Ovary (tissue), 9 donors: ENCODE measurements around the gene UBE2H. TPM values are rescaled to one million over a fixed set of nuclear protein-coding genes. Genes with fewer than 3 reads are reported as not detected.

Experiments
- DNase-seq, 5 donors: peaks; one replicate each; pipeline ENCODE4 v3.0.0-alpha.2; 2019 to 2020
- H3K27ac ChIP-seq, 2 donors: fragments of 200-600 bp; one replicate each; pipeline versions ENCODE4 v1.5.1 to v1.8.0; 2019 to 2022
- H3K27me3 ChIP-seq: fragments of 200-600 bp; one replicate; pipeline ENCODE4 v1.8.0; 2022
- H3K36me3 ChIP-seq: fragments of 200-600 bp; sonication (generic); one replicate; pipeline ENCODE4 v1.5.1; 2019
- H3K4me1 ChIP-seq: one replicate; pipeline ENCODE4 v1.8.1; 2013; ENCODE audit warnings: mild to moderate bottlenecking, moderate library complexity; ENCODE audit not compliant: insufficient read depth
- H3K4me3 ChIP-seq: fragments of 200-600 bp; sonication (generic); one replicate; pipeline ENCODE4 v1.5.1; 2017
- H3K9me3 ChIP-seq, 2 donors: fragments of 200-600 bp in 1 of 2; sonication (generic) in 1 of 2; one replicate each; pipeline versions ENCODE4 v1.5.1 to v1.8.1; 2013 to 2019; ENCODE audit warnings: mild to moderate bottlenecking in 1 of 2, moderate library complexity in 1 of 2
- CTCF ChIP-seq, 3 donors: fragments of 450-650 bp in 2 of 3; fragments of 200-600 bp in 1 of 3; IDR thresholded peaks; one replicate each; pipeline versions ENCODE4 v1.5.1 to v1.8.0; 2016 to 2022; ENCODE audit warnings: antibody characterized with exemption in 3 of 3, mild to moderate bottlenecking in 1 of 3
- EP300 ChIP-seq: sonication (generic); formaldehyde crosslinking; IDR thresholded peaks from one replicate; pipeline ENCODE4 v1.6.1; 2017; ENCODE audit warnings: antibody characterized with exemption
- POLR2A ChIP-seq: fragments of 450-650 bp; IDR thresholded peaks from one replicate; pipeline ENCODE4 v1.6.1; 2017; ENCODE audit warnings: antibody characterized with exemption, mild to moderate bottlenecking, moderate library complexity
- WGBS, 3 donors: extraction: QIAGEN DNeasy Blood & Tissue Kit in 1 of 3; methylation state at CpG; one replicate each; pipeline versions ENCODE4 v1.1.5 to v1.1.7; 2013 to 2017; 5-methylcytosine and 5-hydroxymethylcytosine counted together
- intact Hi-C, 4 donors: fragments of 100-400 bp; cut with DNase I; formaldehyde crosslinking; loops; one replicate each; pipeline versions ENCODE4 v1.11.0 to v1.15.1; 2022 to 2023
- polyA plus RNA-seq, 2 donors: library from polyadenylated mRNA; stranded (reverse); fragments of 200-250 nt in 1 of 2; fragments of 350-450 nt in 1 of 2; fragmentation: Illumina TruSeq in 1 of 2; extraction: RNeasy Lipid Tissue Mini Kit (QIAGEN cat#74804) in 1 of 2; gene quantifications; one replicate each; pipeline ENCODE4 v1.2.3, GENCODE V29; 2013 to 2014
- total RNA-seq, 7 donors: library from RNA; depleted of rRNA in 2 of 7; stranded (reverse); fragments of >200 nt in 2 of 7; fragmentation: NEBNext Ultra II Directional in 3 of 7; extraction: Animal tissue kit (Norgen Biotek cat#: 25700) in 3 of 7; gene quantifications; one replicate each; pipeline versions ENCODE4 v1.1.0 to v1.2.4, GENCODE V29; 2016 to 2023
- donor health status: DM: no; HTN: no; CAD: no; lungs with moderate emphysema.
- donor health status: DM: no; HTN: no; CAD: no.
- donor health status: Bipolar disorder and iron deficiency.
- donor health status: DM: yes; HTN: yes; CAD: no.
- donor health status: DM: no; HTN: no; CAD: no.
- donor health status: DM: yes; HTN: yes; CAD: no.

UBE2H gene
- total and polyA plus RNA-seq, 9 donors, result 38.1 to 149 (median 64.7) TPM

GRCh38 chr7:129854401-129854800 is 98.4 kb downstream of the UBE2H start:
- no peaks in the 10 kb centered on the region for H3K9me3 ChIP-seq
- no peaks in the 10 kb centered on the region for H3K36me3 ChIP-seq
- TF ChIP-seq EP300, result no peak
- TF ChIP-seq POLR2A, result no peak
- no peak for TF ChIP-seq CTCF (IDR thresholded peaks at IDR 0.05)
- no peaks in the 10 kb centered on the region for H3K27me3 ChIP-seq
- H3K4me3 ChIP-seq, result no peak overlapping the region
- intact Hi-C loops, result no loop called here
- 49 to 55% (median 49%) methylated on average over 1 of the region's 1 CpG for WGBS, 3 donors
- no peak overlapping the region for H3K27ac ChIP-seq
- no peak for DNase-seq
- no peaks in the 10 kb centered on the region for H3K4me1 ChIP-seq

GRCh38 chr7:129853661-129854268 is 99.0 kb downstream of the UBE2H start:
- Histone ChIP-seq H3K4me3 (no peak overlapping the region), H3K27me3 (no peaks in the 10 kb centered on the region), H3K4me1 (no peaks in the 10 kb centered on the region), H3K36me3 (no peaks in the 10 kb centered on the region), H3K9me3 (no peaks in the 10 kb centered on the region), H3K27ac (no peak overlapping the region)
- no peak for DNase-seq
- TF ChIP-seq POLR2A, result no peak
- TF ChIP-seq EP300, result no peak
- no peak for TF ChIP-seq CTCF (IDR thresholded peaks at IDR 0.05)
- intact Hi-C loops, result no loop called here
- 76 to 84% (median 80%) methylated on average over 6 of the region's 6 CpGs for WGBS, 3 donors

GRCh38 chr7:129851809-129852208 is 101.0 kb downstream of the UBE2H start:
- no peak for DNase-seq
- no peak for TF ChIP-seq EP300
- TF ChIP-seq CTCF (IDR thresholded peaks at IDR 0.05), result no peak
- no peak for TF ChIP-seq POLR2A
- Histone ChIP-seq H3K27ac (no peak overlapping the region), H3K27me3 (no peaks in the 10 kb centered on the region), H3K36me3 (no peaks in the 10 kb centered on the region), H3K9me3 (no peaks in the 10 kb centered on the region), H3K4me1 (no peaks in the 10 kb centered on the region), H3K4me3 (no peak overlapping the region)
- WGBS, 3 donors, result 84 to 88% (median 86%) methylated on average over 3 of the region's 3 CpGs
- intact Hi-C loops, result no loop called here

- no peak overlapping the region for H3K27ac ChIP-seq
These were observed 101.6 kb downstream of the UBE2H start for GRCh38 chr7:129851174-129851573.

More at GRCh38 chr7:129851174-129851573, 101.6 kb downstream of the UBE2H start:
- Histone ChIP-seq H3K9me3 (no peaks in the 10 kb centered on the region), H3K27me3 (no peaks in the 10 kb centered on the region), H3K4me1 (no peaks in the 10 kb centered on the region), H3K36me3 (no peaks in the 10 kb centered on the region), H3K4me3 (no peak overlapping the region)
- WGBS, 3 donors, result 86 to 89% (median 87%) methylated on average over 5 of the region's 5 CpGs
- DNase-seq, result no peak
- TF ChIP-seq CTCF (IDR thresholded peaks at IDR 0.05), result no peak
- no peak for TF ChIP-seq EP300
- TF ChIP-seq POLR2A, result no peak
- intact Hi-C loops, result no loop called here
